Testis (tissue), 3 donors: ENCODE data around the gene FLAD1. TPM values are rescaled to one million over a fixed set of nuclear protein-coding genes. Genes with fewer than 3 reads are reported as not detected.

Experiments used
- DNase-seq: peaks from one replicate; pipeline ENCODE4 v3.0.0-alpha.2; 2019
- H3K27ac ChIP-seq, 2 donors: fragments of 200-600 bp; sonication (generic); one replicate each; pipeline ENCODE4 v1.5.1; 2019
- H3K27me3 ChIP-seq: fragments of 200-600 bp; sonication (generic); one replicate; pipeline ENCODE4 v1.5.1; 2019
- H3K36me3 ChIP-seq: fragments of 200-600 bp; sonication (generic); one replicate; pipeline ENCODE4 v1.5.1; 2017; ENCODE audit warnings: low read depth; ENCODE audit errors: missing control alignments
- H3K4me1 ChIP-seq: fragments of 200-600 bp; sonication (generic); one replicate; pipeline ENCODE4 v1.5.1; 2019
- H3K4me3 ChIP-seq, 2 donors: fragments of 200-600 bp; sonication (generic); one replicate each; pipeline ENCODE4 v1.5.1; 2017 to 2019
- H3K9me3 ChIP-seq: fragments of 200-600 bp; sonication (generic); one replicate; pipeline ENCODE4 v1.5.1; 2017
- POLR2A ChIP-seq: fragments of 450-650 bp; IDR thresholded peaks from one replicate; pipeline ENCODE4 v1.6.1; 2017; ENCODE audit warnings: antibody characterized with exemption, mild to moderate bottlenecking, moderate library complexity
- WGBS, 2 donors: methylation state at CpG; one replicate each; pipeline ENCODE4 v1.1.5; 2018; 5-methylcytosine and 5-hydroxymethylcytosine counted together
- intact Hi-C: fragments of 100-400 bp; cut with DNase I; formaldehyde crosslinking; loops from one replicate; pipeline ENCODE4 v1.15.1; 2023; ENCODE audit warnings: low total_unique reads
- polyA plus RNA-seq: library from polyadenylated mRNA; stranded (reverse); fragments of 350-450 nt; fragmentation: Illumina TruSeq; extraction: RNeasy Lipid Tissue Mini Kit (QIAGEN cat#74804); gene quantifications from one replicate; pipeline ENCODE4 v1.2.3, GENCODE V29; 2014; ENCODE audit warnings: low read depth, low replicate concordance; ENCODE audit not compliant: insufficient read depth
- total RNA-seq, 2 donors: library from RNA; depleted of rRNA; stranded (reverse); fragments of >200 nt; gene quantifications; one replicate each; pipeline ENCODE4 v1.2.3, GENCODE V29; 2016
- TF ChIP-seq, protein P1 (sequence below), 3 experiments: fragments of 450-650 bp in 2 of 3; fragments of 200-600 bp in 1 of 3; sonication (generic) in 1 of 3; IDR thresholded peaks; one replicate each; pipeline ENCODE4 v1.5.1; 2016 to 2019; ENCODE audit warnings: antibody characterized with exemption in 3 of 3, mild to moderate bottlenecking in 2 of 3, moderate library complexity in 1 of 3

FLAD1 gene
- total and polyA plus RNA-seq, 3 donors from 2014 or later = 26.5 to 46.5 (median 35.0) TPM

DNA sequence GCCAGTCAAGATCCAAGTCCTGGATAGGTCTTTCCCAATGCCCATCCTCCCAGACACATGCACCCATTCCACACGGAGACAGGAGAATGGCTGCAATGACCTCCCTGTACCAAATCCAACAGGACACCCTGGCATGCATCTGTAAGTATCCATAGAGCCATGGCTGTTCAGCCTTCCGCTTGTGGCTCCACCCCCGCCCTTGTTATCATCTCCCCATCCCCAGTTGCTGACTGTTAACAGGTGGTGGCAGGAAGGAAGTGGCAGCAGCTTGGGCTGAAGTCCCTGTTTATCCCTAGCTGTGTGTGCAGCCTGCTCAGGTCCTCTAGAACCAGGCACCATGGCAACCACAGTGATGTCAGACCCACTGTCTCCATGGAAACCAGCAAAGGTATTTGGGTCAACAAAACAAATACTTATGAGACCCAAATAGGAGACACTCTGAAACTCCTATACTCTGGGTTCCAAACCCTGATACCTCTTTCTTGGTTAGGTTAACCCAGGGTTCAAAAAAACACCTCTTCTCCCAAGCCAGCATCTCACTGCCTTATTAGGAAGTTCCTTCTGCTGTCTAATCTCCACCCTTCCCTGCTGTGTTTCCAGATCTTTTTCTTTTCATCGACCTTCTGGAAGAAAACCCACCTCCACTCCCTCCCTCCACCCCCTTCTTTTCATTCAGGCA lies 28.0 kb upstream of the FLAD1 start:
- H3K4me3 ChIP-seq = peak overlapping the region; percentile 60 to 64
- DNase-seq = peak; percentile 70
- intact Hi-C loops = no loop called here
- WGBS, 2 donors = 11 to 28% methylated on average over 4 of the region's 4 CpGs
- peak overlapping the region; percentile 56 to 77 for H3K27ac ChIP-seq
- no peaks in the 10 kb centered on the region for H3K36me3 ChIP-seq
- TF ChIP-seq, protein P1, sequence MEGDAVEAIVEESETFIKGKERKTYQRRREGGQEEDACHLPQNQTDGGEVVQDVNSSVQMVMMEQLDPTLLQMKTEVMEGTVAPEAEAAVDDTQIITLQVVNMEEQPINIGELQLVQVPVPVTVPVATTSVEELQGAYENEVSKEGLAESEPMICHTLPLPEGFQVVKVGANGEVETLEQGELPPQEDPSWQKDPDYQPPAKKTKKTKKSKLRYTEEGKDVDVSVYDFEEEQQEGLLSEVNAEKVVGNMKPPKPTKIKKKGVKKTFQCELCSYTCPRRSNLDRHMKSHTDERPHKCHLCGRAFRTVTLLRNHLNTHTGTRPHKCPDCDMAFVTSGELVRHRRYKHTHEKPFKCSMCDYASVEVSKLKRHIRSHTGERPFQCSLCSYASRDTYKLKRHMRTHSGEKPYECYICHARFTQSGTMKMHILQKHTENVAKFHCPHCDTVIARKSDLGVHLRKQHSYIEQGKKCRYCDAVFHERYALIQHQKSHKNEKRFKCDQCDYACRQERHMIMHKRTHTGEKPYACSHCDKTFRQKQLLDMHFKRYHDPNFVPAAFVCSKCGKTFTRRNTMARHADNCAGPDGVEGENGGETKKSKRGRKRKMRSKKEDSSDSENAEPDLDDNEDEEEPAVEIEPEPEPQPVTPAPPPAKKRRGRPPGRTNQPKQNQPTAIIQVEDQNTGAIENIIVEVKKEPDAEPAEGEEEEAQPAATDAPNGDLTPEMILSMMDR (IDR thresholded peaks at IDR 0.05) = no peak
- no peak for TF ChIP-seq POLR2A
- H3K27me3 ChIP-seq = no peaks in the 10 kb centered on the region
- H3K9me3 ChIP-seq = no peaks in the 10 kb centered on the region
- H3K4me1 ChIP-seq = peaks cover 46% of the 10 kb centered on the region

DNA sequence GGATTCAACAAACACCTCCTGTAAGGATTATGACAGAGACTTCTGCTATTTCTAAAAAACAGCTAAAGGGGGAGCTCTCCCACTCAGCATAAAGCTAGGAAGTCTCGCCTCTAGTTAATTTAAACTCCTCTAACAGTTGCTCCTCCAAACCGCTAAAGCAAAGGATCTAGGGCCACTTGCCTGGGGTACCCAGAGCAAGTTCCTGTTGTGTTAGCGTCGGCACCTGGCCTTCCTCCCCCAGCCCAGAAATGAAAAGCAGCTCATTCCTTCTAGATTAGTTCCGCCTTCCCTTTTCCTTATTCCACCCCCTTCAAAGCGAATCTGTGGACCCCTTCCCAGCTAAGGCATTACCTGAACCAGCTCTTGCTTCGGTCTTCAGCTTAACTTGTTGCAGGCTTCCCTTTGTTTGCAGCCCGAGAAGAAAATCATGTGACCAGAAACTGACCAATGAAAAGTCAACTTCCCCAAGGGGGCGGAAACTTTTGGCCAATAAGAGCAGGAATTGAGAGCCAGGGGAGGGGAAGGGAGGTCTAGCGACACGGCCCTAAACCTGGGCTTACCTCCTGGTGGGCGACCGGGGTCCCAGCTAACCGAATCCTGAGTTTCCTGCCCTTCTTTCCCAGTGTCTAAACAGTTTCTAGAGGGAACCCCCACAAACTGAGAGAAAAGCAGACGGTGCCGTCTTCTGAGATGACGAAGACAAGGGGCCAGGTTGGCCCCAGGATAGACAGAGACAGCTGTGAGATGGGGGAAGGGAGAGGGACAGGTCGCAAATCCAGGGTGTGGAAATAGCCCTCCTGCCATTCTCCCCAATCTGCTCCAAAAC lies 27.2 kb upstream of the FLAD1 start, which contains the start of gene PBXIP1:
Gene PBXIP1, minus strand, starts transcription at position 382 of the 826 bp plus-strand sequence. CDS start 2,378 bp downstream, outside the sequence.
- H3K36me3 ChIP-seq = no peaks in the 10 kb centered on the region
- intact Hi-C loops = no loop called here
- TF ChIP-seq POLR2A = no peak
- TF ChIP-seq, protein P1 (IDR thresholded peaks at IDR 0.05) = peak in 1 of 3 experiments; percentile 11
- H3K4me3 ChIP-seq = peak within 1 kb of the TSS; percentile 60 to 64
- WGBS, 2 donors = 0% methylated on average over 18 of the region's 18 CpGs
- H3K4me1 ChIP-seq = peaks cover 53% of the 10 kb centered on the region
- H3K27me3 ChIP-seq = no peaks in the 10 kb centered on the region
- H3K9me3 ChIP-seq = no peaks in the 10 kb centered on the region
- peak; percentile 91 for DNase-seq
- H3K27ac ChIP-seq = peak within 1 kb of the TSS; percentile 56 to 77

DNA sequence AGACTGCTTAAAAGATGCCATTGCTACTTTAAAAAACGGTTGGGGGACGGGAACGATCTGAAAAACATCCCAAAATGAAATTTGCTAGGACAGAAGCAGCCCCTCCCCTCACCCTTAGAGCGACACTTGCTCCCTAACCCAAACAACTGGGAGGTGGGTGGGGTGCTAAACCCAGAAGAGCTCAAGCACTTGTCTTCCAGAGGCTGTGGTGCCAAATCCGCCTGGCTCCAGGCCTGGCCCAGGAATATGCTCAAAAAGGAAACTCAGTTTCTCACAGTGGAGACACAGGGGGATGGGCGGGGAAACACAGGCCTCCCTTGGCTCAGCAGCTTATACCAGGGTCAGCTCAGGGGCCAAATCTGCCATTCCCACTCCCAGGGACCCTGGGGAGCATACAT lies 26.6 kb upstream of the FLAD1 start:
- Histone ChIP-seq H3K4me3 (peak overlapping the region; percentile 60 to 64), H3K27me3 (no peaks in the 10 kb centered on the region), H3K27ac (peak overlapping the region; percentile 56 to 77), H3K4me1 (peaks cover 54% of the 10 kb centered on the region), H3K36me3 (no peaks in the 10 kb centered on the region), H3K9me3 (no peaks in the 10 kb centered on the region)
- intact Hi-C loops = no loop called here
- TF ChIP-seq, protein P1 (IDR thresholded peaks at IDR 0.05) = no peak
- no peak for TF ChIP-seq POLR2A
- peak; percentile 64 for DNase-seq
- 8 to 10% methylated on average over 6 of the region's 6 CpGs for WGBS, 2 donors

DNA sequence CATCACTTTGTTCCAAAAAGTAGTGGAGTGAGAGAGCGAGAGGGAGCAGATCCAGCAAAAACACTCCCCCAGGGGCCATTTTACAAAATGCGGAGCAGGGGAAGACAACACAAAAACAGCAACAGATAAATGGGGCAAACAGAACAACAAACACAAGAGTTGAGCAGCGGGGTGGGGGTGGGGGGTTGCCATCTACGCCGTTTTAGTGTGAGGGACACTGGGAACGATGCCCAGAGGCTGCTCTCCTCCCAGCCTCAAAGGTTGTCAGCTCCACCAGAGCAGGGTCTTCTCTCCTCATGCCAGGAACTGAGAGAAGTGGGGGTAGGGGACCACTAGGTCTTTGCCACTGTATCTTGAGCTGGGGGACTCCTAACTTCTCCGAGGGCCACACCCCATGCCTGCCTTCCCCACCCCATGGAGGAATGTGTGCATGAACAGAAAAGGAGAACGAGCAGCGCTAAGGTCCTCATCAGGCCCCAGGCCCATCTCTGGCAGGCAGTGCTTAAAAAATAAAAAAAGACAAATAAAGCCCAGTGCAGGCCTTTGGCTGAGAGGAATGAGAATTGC lies 26.0 kb upstream of the FLAD1 start:
- 41 to 48% methylated on average over 6 to 9 of the region's 9 CpGs for WGBS, 2 donors
- DNase-seq = no peak
- no peak overlapping the region for H3K4me3 ChIP-seq

DNA sequence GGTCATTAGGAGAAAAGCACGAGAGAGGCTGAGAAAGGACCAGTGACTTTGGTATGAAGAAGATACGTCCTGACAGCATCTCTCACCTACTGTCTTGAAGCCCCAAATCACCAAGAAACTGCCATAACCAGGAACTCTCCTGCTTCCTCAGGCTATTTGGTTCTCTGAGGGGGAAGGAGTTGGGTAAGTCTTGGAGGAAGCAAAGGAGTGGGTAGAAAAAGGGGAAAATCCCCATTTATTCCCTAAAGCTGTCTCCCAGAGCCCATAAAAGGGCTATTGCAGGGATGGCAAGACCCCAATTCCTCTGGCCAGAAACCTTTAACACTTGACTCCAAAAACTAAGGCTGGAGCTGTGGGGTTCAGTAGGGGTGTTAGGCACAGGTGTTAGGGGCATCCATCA lies 25.1 kb upstream of the FLAD1 start:
- no peaks in the 10 kb centered on the region for H3K27me3 ChIP-seq
- H3K4me3 ChIP-seq = no peak overlapping the region
- intact Hi-C loops = no loop called here
- no peak overlapping the region for H3K27ac ChIP-seq
- DNase-seq = no peak
- no peaks in the 10 kb centered on the region for H3K9me3 ChIP-seq
- WGBS, 2 donors = 60 to 73% methylated on average over 2 of the region's 2 CpGs
- H3K36me3 ChIP-seq = no peaks in the 10 kb centered on the region
- TF ChIP-seq, protein P1 (IDR thresholded peaks at IDR 0.05) = no peak
- no peak for TF ChIP-seq POLR2A
- H3K4me1 ChIP-seq = peaks cover 49% of the 10 kb centered on the region

More for the DNA sequence above, 26.0 kb upstream of the FLAD1 start:
- Histone ChIP-seq H3K9me3 (no peaks in the 10 kb centered on the region), H3K36me3 (no peaks in the 10 kb centered on the region), H3K4me1 (peaks cover 51% of the 10 kb centered on the region), H3K27ac (peak overlapping the region in 1 of 2 donors; percentile 66), H3K27me3 (no peaks in the 10 kb centered on the region)
- TF ChIP-seq POLR2A = no peak
- intact Hi-C loops = no loop called here
